ENCODE data around the gene IFIT1B. TPM values are rescaled to one million over a fixed set of nuclear protein-coding genes. Genes with fewer than 3 reads are reported as not detected.

IFIT1B gene
- total RNA-seq, 1 experiment from 2014 or later, result not detected

DNA sequence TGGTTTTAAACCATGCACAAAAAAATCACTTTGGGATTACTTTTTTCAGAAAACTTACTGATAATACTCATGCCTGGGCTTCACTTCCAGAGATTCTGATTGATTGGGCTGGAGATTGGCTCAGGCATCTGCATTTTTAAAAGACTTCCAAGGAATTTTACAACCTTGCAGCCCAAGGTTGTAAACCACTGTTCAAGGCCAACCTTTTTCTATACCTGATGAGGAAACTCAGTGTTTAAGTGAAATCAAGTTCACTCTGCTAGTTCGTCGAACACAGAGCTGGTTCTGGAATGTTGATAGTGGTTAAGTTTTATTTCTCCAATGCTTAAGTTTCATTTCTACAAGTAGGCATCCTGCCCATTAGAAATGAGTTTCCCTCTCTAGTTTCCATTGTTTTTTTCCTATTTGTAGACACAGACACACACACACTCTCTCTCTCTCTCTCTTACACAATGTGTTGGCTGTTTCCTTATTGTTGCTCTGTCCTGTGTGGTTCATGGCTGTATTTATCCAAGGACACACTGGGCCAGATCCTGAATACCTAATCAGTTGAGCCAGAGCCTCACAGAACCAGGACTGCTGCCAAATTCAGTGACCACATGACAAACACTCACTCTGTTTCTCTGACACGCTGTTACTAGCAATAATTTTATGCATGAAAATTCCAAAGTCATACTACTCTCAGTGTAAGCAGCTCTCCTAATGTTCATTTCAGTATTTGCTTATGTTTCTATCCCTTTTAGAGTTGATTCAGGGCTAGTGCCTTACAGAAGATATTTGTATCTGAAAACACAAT is 3.7 kb upstream of the IFIT1B start:
- Histone ChIP-seq H3K4me3 (replicated peaks in 1 of 2; ENCODE audit: low read depth in 1 of 2, low read length in 2 of 2) (no peak overlapping the region), H3K9ac (ENCODE audit: low read length) (no peak overlapping the region), H3K9me2 (ENCODE audit: insufficient read depth) (no peaks in the 10 kb centered on the region), H2AFZ (ENCODE audit: low read depth, low read length, poor library complexity, severe bottlenecking) (no peak overlapping the region), H4K20me1 (ENCODE audit: insufficient read depth) (no peaks in the 10 kb centered on the region), H3K9me3 (ENCODE audit: control insufficient read depth in 1 of 2, insufficient read depth in 1 of 2, low read depth in 1 of 2, low read length in 2 of 2) (no peaks in the 10 kb centered on the region), H3K4me1 (ENCODE audit: control insufficient read depth in 1 of 2, insufficient read depth in 2 of 2, low read length in 2 of 2) (no peaks in the 10 kb centered on the region), H3K27me3 (ENCODE audit: insufficient read depth, low read length) (no peaks in the 10 kb centered on the region), H3K27ac (ENCODE audit: low read depth, low read length) (no peak overlapping the region), H3K79me2 (ENCODE audit: insufficient read depth, low read length) (no peaks in the 10 kb centered on the region), H3K4me2 (ENCODE audit: low read length) (no peak overlapping the region), H3K36me3 (ENCODE audit: control insufficient read depth in 1 of 2, insufficient read depth in 2 of 2, low read length in 2 of 2) (no peaks in the 10 kb centered on the region)
- ChIA-PET RAD21 (ENCODE audit: low non-redundant PET in 1 of 2, low total read pairs in 2 of 2, uncharacterized antibody in 2 of 2, unreplicated experiment in 2 of 2) (no interaction called here), CTCF (no interaction called here), POLR2A (no interaction called here)
- no peak for TF ChIP-seq JUND (IDR thresholded peaks at IDR 0.05)
- ATAC-seq (no peak), DNase-seq (ENCODE audit: low read depth, low spot score) (no peak)
- intact Hi-C loops (cut with micrococcal nuclease), result no loop called here
- BruUV-seq (replicated peaks), result no TSS peak

DNA sequence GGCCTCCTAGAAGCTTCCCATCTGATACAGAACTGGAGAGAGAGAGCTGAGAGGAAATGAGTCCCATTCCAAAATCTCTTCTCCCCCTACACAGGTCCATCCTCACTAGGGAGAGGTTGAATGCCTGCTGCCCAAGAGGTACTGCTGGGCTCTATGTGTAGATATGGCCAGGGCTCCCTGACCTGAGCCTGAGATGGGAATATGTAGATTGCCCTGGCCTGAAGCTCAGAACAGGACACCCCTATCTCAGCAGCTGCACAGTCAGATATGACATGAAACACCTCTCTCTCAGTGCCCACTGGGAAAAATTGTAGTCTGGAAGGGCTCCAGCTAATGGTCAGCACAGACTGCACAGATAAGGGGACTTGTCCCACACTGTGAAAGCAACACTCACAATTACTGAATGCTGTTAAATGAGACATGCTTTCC is 3.1 kb upstream of the IFIT1B start:
- no TSS peak for BruUV-seq (replicated peaks)
- Histone ChIP-seq H3K9me2 (ENCODE audit: insufficient read depth) (no peaks in the 10 kb centered on the region), H2AFZ (ENCODE audit: low read depth, low read length, poor library complexity, severe bottlenecking) (no peak overlapping the region), H3K27me3 (ENCODE audit: insufficient read depth, low read length) (no peaks in the 10 kb centered on the region), H3K9ac (ENCODE audit: low read length) (no peak overlapping the region), H3K4me1 (ENCODE audit: control insufficient read depth in 1 of 2, insufficient read depth in 2 of 2, low read length in 2 of 2) (no peaks in the 10 kb centered on the region), H3K4me3 (replicated peaks in 1 of 2; ENCODE audit: low read depth in 1 of 2, low read length in 2 of 2) (no peak overlapping the region), H3K27ac (ENCODE audit: low read depth, low read length) (no peak overlapping the region), H4K20me1 (ENCODE audit: insufficient read depth) (no peaks in the 10 kb centered on the region), H3K9me3 (ENCODE audit: control insufficient read depth in 1 of 2, insufficient read depth in 1 of 2, low read depth in 1 of 2, low read length in 2 of 2) (no peaks in the 10 kb centered on the region), H3K79me2 (ENCODE audit: insufficient read depth, low read length) (no peaks in the 10 kb centered on the region), H3K36me3 (ENCODE audit: control insufficient read depth in 1 of 2, insufficient read depth in 2 of 2, low read length in 2 of 2) (no peaks in the 10 kb centered on the region), H3K4me2 (ENCODE audit: low read length) (no peak overlapping the region)
- intact Hi-C loops (cut with micrococcal nuclease), result no loop called here
- ChIA-PET RAD21 (ENCODE audit: low non-redundant PET in 1 of 2, low total read pairs in 2 of 2, uncharacterized antibody in 2 of 2, unreplicated experiment in 2 of 2) (no interaction called here), POLR2A (no interaction called here), CTCF (no interaction called here)
- ATAC-seq (no peak), DNase-seq (ENCODE audit: low read depth, low spot score) (no peak)
- TF ChIP-seq, protein P1, sequence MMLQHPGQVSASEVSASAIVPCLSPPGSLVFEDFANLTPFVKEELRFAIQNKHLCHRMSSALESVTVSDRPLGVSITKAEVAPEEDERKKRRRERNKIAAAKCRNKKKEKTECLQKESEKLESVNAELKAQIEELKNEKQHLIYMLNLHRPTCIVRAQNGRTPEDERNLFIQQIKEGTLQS (IDR thresholded peaks at IDR 0.05), result no peak
- TF ChIP-seq, protein P2, sequence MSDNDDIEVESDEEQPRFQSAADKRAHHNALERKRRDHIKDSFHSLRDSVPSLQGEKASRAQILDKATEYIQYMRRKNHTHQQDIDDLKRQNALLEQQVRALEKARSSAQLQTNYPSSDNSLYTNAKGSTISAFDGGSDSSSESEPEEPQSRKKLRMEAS (IDR thresholded peaks at IDR 0.05), result no peak
- TF ChIP-seq, protein P3, sequence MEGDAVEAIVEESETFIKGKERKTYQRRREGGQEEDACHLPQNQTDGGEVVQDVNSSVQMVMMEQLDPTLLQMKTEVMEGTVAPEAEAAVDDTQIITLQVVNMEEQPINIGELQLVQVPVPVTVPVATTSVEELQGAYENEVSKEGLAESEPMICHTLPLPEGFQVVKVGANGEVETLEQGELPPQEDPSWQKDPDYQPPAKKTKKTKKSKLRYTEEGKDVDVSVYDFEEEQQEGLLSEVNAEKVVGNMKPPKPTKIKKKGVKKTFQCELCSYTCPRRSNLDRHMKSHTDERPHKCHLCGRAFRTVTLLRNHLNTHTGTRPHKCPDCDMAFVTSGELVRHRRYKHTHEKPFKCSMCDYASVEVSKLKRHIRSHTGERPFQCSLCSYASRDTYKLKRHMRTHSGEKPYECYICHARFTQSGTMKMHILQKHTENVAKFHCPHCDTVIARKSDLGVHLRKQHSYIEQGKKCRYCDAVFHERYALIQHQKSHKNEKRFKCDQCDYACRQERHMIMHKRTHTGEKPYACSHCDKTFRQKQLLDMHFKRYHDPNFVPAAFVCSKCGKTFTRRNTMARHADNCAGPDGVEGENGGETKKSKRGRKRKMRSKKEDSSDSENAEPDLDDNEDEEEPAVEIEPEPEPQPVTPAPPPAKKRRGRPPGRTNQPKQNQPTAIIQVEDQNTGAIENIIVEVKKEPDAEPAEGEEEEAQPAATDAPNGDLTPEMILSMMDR (IDR thresholded peaks at IDR 0.05 in 2 of 3, conservative IDR thresholded peaks at IDR 0.05 in 1 of 3; ENCODE audit: borderline replicate concordance in 1 of 3, insufficient read depth in 1 of 3, low read depth in 2 of 3, low read length in 2 of 3), result no peak

All from HCT116 (cell line).